AG09309 (cell line): ENCODE data around the gene PLCG1.

Experiments used
- DNase-seq: peaks from one replicate; pipeline ENCODE4 v3.0.0-alpha.2; 2010; ENCODE audit warnings: low read depth
- H3K4me3 ChIP-seq: 2 replicates; pipeline ENCODE4 v1.5.1; 2011; ENCODE audit warnings: mild to moderate bottlenecking, low read depth, low read length, moderate library complexity; ENCODE audit not compliant: control insufficient read depth
- TF ChIP-seq, protein P1 (sequence below): IDR thresholded peaks from 2 replicates; pipeline ENCODE4 v1.5.1; 2011; ENCODE audit warnings: mild to moderate bottlenecking, low read depth, low read length, inconsistent platforms; ENCODE audit not compliant: insufficient read depth, control insufficient read depth; ENCODE audit errors: missing control alignments

PLCG1 gene

GRCh38 chr20:41159547-41159946 is 22.2 kb downstream of the PLCG1 start:
- TF ChIP-seq, protein P1, sequence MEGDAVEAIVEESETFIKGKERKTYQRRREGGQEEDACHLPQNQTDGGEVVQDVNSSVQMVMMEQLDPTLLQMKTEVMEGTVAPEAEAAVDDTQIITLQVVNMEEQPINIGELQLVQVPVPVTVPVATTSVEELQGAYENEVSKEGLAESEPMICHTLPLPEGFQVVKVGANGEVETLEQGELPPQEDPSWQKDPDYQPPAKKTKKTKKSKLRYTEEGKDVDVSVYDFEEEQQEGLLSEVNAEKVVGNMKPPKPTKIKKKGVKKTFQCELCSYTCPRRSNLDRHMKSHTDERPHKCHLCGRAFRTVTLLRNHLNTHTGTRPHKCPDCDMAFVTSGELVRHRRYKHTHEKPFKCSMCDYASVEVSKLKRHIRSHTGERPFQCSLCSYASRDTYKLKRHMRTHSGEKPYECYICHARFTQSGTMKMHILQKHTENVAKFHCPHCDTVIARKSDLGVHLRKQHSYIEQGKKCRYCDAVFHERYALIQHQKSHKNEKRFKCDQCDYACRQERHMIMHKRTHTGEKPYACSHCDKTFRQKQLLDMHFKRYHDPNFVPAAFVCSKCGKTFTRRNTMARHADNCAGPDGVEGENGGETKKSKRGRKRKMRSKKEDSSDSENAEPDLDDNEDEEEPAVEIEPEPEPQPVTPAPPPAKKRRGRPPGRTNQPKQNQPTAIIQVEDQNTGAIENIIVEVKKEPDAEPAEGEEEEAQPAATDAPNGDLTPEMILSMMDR, result no peak
- no peak overlapping the region for H3K4me3 ChIP-seq
- no peak for DNase-seq

DNA sequence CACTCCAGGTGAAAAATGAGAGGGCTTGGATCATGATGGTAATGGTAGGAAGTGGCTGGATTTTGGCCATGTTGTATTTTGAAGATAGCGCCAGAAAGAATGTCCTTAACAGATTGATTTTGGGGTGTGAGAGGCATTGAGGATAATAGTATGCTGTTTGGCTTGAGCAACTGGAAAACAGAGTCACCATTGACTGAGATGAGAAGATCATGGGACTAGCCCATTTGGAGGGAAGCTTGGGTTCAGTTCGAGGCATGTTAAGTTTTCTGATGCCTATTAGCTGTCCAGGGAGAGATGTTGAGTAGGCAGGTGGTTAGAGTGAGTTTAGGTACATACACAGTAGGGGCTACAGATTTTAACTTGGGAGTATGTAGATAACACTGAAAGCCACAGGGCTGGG is 23.3 kb downstream of the PLCG1 start:
- no peak overlapping the region for H3K4me3 ChIP-seq
- DNase-seq, result no peak
- TF ChIP-seq, protein P1, result no peak

DNA sequence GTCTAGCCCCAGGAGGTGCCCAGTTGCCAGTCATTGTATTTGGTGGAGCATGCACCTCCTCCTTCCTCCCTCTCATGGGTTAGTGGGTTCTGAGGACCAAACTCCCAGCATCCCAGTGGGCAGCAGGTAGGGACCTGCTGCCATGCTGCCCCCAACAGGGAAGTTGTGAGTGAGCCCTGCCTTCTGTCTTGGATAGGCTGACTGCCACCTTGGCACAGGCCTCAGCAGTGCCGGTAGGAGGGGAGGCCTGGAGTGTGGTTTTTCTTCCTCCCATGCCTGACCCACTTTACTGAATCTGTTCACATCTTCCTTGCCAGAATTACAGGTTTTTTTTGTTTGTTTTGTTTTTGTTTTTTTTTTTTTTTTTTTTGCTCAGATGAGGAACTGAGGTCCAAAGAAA is 24.5 kb downstream of the PLCG1 start:
- H3K4me3 ChIP-seq, result no peak overlapping the region
- no peak for DNase-seq
- TF ChIP-seq, protein P1, result no peak

DNA sequence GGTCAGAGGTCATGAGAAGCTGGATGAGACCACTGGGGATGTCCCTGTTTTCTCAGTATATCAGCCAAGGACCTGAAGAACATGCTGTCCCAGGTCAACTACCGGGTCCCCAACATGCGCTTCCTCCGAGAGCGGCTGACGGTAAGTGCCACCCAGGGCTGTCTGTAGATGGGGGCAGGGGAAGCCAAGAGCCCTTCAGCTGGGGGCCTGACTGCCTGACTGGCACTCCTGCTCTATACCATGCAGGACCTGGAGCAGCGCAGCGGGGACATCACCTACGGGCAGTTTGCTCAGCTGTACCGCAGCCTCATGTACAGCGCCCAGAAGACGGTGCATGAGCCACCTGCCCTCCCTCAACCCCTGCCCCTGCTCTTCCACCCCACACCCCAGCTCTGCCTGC is 25.1 kb downstream of the PLCG1 start:
- TF ChIP-seq, protein P1, result no peak

GRCh38 chr20:41163821-41164220 is 26.5 kb downstream of the PLCG1 start:
- no peak for DNase-seq
- TF ChIP-seq, protein P1, result no peak
- no peak overlapping the region for H3K4me3 ChIP-seq

More for the DNA sequence above, 25.1 kb downstream of the PLCG1 start:
- H3K4me3 ChIP-seq, result no peak overlapping the region
- DNase-seq, result no peak

DNA sequence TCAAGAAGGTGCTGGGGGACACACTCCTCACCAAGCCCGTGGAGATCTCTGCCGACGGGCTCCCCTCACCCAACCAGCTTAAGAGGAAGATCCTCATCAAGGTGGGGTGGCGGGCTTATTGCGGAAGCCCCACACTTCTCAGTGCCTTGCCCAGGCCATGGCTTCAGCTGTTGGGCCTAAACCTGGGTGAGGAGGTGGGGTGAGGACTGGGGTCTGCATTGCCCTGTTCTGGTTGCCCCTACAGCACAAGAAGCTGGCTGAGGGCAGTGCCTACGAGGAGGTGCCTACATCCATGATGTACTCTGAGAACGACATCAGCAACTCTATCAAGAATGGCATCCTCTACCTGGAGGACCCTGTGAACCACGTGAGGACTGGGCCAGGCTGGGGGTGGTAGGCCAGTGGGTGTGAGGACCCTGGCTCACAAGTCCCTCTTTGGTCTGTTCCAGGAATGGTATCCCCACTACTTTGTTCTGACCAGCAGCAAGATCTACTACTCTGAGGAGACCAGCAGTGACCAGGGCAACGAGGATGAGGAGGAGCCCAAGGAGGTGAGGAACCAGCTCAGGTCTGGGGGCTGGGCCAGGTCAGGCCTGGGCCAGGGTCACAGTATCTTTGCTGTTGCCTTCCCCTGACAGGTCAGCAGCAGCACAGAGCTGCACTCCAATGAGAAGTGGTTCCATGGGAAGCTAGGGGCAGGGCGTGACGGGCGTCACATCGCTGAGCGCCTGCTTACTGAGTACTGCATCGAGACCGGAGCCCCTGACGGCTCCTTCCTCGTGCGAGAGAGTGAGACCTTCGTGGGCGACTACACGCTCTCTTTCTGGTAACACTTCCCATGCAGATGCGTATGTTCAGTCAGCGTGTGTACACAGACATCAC is 27.9 kb downstream of the PLCG1 start:
- TF ChIP-seq, protein P1, result no peak
- DNase-seq, result no peak
- no peak overlapping the region for H3K4me3 ChIP-seq
